HUES64 (cell line): ENCODE data around the gene SPCS1.
A peak's percentile ranks its signal among the peaks of the same experiment; 100 is the strongest.
"Not testable (repeated sequence)": the region's sequence is repeated elsewhere in the genome, so short reads cannot be mapped to it uniquely, and the experiment has no call there.

Source experiments
- H3K27ac ChIP-seq: 2 replicates; pipeline ENCODE4 v1.7.0; 2013; ENCODE audit warnings: low read depth, low read length, inconsistent platforms
- H3K27me3 ChIP-seq: 2 replicates; pipeline ENCODE4 v1.6.1; 2013; ENCODE audit warnings: mild to moderate bottlenecking, low read length; ENCODE audit not compliant: insufficient read depth
- H3K36me3 ChIP-seq: 2 replicates; pipeline ENCODE4 v1.6.1; 2013; ENCODE audit warnings: mild to moderate bottlenecking, low read length; ENCODE audit not compliant: insufficient read depth
- H3K4me1 ChIP-seq: 2 replicates; pipeline ENCODE4 v1.6.1; 2013; ENCODE audit warnings: mild to moderate bottlenecking, low read length, moderate library complexity; ENCODE audit not compliant: insufficient read depth
- H3K4me3 ChIP-seq: 2 replicates; pipeline ENCODE4 v1.5.1; 2013; ENCODE audit warnings: mild to moderate bottlenecking, low read length, moderate library complexity
- H3K9ac ChIP-seq: 2 replicates; pipeline ENCODE4 v1.6.1; 2013; ENCODE audit warnings: mild to moderate bottlenecking, low read depth, low read length
- H3K9me3 ChIP-seq: 2 replicates; pipeline ENCODE4 v1.6.1; 2013; ENCODE audit warnings: low read depth, low read length; ENCODE audit not compliant: insufficient read depth
- WGBS: fragments of 150-250, 120-280 bp; methylation state at CpG from one replicate; pipeline ENCODE4 v1.1.7; 2013; ENCODE audit warnings: missing lambda C conversion rate; 5-methylcytosine and 5-hydroxymethylcytosine counted together

SPCS1 gene

GRCh38 chr3:52714335-52715302 lies 8.7 kb downstream of the SPCS1 start:
- Histone ChIP-seq H3K27me3 (no peaks in the 10 kb centered on the region), H3K27ac (no peak overlapping the region; the same call in 1 of the 2 replicates), H3K4me1 (no peaks in the 10 kb centered on the region), H3K4me3 (peak overlapping the region; percentile 57), H3K36me3 (peaks cover 27% of the 10 kb centered on the region), H3K9ac (no peak overlapping the region), H3K9me3 (no peaks in the 10 kb centered on the region)
- 35% methylated on average over 39 of the region's 39 CpGs for WGBS

- Histone ChIP-seq H3K27ac (no peak overlapping the region), H3K4me3 (no peak overlapping the region), H3K36me3 (peaks cover 19% of the 10 kb centered on the region), H3K9ac (no peak overlapping the region), H3K4me1 (no peaks in the 10 kb centered on the region), H3K9me3 (no peaks in the 10 kb centered on the region), H3K27me3 (no peaks in the 10 kb centered on the region)
- WGBS, result 95% methylated on average over 11 of the region's 11 CpGs
These were observed 9.9 kb downstream of the SPCS1 start for GRCh38 chr3:52715714-52716305.

DNA sequence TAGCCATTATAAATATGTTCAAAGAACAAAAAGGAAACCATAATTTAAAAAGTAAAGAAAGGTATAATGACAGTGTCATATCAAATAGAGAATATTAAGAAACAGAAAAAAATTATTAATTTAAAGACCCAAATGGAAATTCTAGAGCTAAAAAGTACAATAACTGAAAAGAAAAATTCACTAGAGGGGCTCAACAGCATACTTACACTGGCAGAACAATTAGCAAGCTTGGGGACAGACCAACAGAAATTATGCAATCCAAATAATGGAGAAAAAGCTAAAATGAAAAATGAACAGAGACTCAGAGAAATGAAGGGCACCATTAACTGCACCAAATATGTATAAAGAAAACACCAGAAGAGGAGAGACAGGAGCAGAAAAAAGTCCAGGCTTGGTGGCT lies 13.7 kb downstream of the SPCS1 start:
- Histone ChIP-seq H3K27me3 (no peaks in the 10 kb centered on the region), H3K4me1 (no peaks in the 10 kb centered on the region), H3K9ac (no peak overlapping the region), H3K27ac (no peak overlapping the region), H3K36me3 (peaks cover 7% of the 10 kb centered on the region; the same call in 1 of the 2 replicates), H3K4me3 (no peak overlapping the region), H3K9me3 (no peaks in the 10 kb centered on the region)

GRCh38 chr3:52721002-52721729 lies 15.3 kb downstream of the SPCS1 start:
- no peaks in the 10 kb centered on the region for H3K9me3 ChIP-seq
- H3K9ac ChIP-seq, result no peak overlapping the region
- H3K36me3 ChIP-seq, result peaks cover 7% of the 10 kb centered on the region; the same call in 1 of the 2 replicates
- H3K27me3 ChIP-seq, result no peaks in the 10 kb centered on the region
- no peak overlapping the region for H3K27ac ChIP-seq
- 94% methylated on average over 6 of the region's 6 CpGs for WGBS
- H3K4me1 ChIP-seq, result no peaks in the 10 kb centered on the region
- H3K4me3 ChIP-seq, result no peak overlapping the region

- no peak overlapping the region for H3K27ac ChIP-seq
- H3K4me3 ChIP-seq, result no peak overlapping the region
- H3K27me3 ChIP-seq, result no peaks in the 10 kb centered on the region
- no peaks in the 10 kb centered on the region for H3K9me3 ChIP-seq
- no peaks in the 10 kb centered on the region for H3K4me1 ChIP-seq
- peaks cover 7% of the 10 kb centered on the region; the same call in 1 of the 2 replicates for H3K36me3 ChIP-seq
- WGBS, result 91% methylated on average over 1 of the region's 1 CpG
- no peak overlapping the region for H3K9ac ChIP-seq
These were observed 15.8 kb downstream of the SPCS1 start for GRCh38 chr3:52721730-52722008.

DNA sequence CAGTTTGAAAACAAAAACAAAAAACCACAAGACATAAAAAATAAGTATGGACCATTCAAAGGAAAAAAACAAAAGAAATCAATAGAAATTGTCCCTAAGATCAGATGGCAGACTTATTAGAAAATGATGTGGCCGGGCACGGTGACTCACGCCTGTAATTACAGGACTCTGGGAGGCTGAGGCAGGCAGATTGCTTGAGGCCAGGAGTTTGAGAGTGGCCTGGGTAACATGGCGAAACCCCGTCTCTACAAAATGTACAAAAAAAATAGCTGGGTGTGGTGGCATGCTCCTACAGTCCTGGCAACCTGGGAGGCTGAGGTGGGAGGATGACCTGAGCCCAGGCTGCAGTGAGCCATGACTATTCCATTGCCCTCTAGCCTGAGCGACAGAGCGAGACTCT lies 16.6 kb downstream of the SPCS1 start:
- Histone ChIP-seq H3K36me3 (peaks cover 7% of the 10 kb centered on the region; the same call in 1 of the 2 replicates), H3K27me3 (no peaks in the 10 kb centered on the region), H3K4me3 (no peak overlapping the region), H3K9me3 (no peaks in the 10 kb centered on the region), H3K27ac (no peak overlapping the region), H3K4me1 (no peaks in the 10 kb centered on the region), H3K9ac (no peak overlapping the region)
- WGBS, result 94% methylated on average over 7 of the region's 7 CpGs

GRCh38 chr3:52723935-52724334 lies 18.0 kb downstream of the SPCS1 start:
- Histone ChIP-seq H3K4me1 (no peaks in the 10 kb centered on the region), H3K27me3 (no peaks in the 10 kb centered on the region), H3K27ac (no peak overlapping the region), H3K9me3 (no peaks in the 10 kb centered on the region), H3K36me3 (peaks cover 7% of the 10 kb centered on the region; the same call in 1 of the 2 replicates), H3K4me3 (no peak overlapping the region), H3K9ac (no peak overlapping the region)
- 93% methylated on average over 5 of the region's 5 CpGs for WGBS

GRCh38 chr3:52724511-52724910 lies 18.6 kb downstream of the SPCS1 start:
- WGBS, result 100% methylated on average over 1 of the region's 1 CpG
- Histone ChIP-seq H3K27me3 (no peaks in the 10 kb centered on the region), H3K4me1 (no peaks in the 10 kb centered on the region), H3K36me3 (peaks cover 4% of the 10 kb centered on the region; the same call in 1 of the 2 replicates), H3K4me3 (no peak overlapping the region), H3K27ac (no peak overlapping the region), H3K9ac (no peak overlapping the region), H3K9me3 (no peaks in the 10 kb centered on the region)

DNA sequence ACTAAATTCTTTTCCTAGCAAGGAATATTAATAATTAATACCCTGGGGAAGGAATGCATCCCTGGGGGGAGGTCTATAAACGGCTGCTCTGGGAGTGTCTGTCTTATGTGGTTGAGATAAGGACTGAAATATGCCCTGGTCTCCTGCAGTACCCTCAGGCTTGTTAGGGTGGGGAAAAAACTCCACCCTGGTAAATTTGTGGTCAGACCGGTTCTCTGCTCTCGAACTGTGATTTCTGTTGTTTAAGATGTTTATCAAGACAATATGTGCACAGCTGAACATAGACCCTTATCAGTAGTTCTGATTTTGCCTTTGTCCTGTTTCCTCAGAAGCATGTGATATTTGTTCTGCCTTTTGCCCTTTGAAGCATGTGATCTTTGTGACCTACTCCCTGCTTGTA lies 22.8 kb downstream of the SPCS1 start:
- not testable (repeated sequence) for H3K9me3 ChIP-seq, H3K4me3 ChIP-seq, H3K9ac ChIP-seq, H3K27me3 ChIP-seq, H3K27ac ChIP-seq, H3K4me1 ChIP-seq
- H3K36me3 ChIP-seq, result peaks cover 40% of the 10 kb centered on the region
- WGBS, result 94% methylated on average over 3 of the region's 3 CpGs

DNA sequence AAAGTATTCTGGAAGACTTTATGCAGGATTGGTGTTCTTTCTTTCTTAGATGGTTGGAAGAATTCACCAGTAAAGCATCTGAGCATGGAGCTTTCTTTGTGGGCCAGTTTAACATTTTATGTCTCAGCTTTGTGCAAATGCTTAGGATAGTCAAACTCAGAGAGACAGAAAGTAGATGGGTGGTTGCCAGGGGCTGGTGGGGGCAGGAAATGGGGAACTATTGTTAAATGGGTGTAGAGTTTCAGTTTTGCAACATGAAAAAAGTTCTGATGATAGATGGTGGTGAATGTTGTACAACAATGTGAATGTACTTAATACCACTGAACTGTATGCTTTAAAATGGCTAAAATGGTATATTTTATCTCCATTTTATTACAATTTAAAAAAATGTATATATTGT lies 24.8 kb downstream of the SPCS1 start:
- Histone ChIP-seq H3K27ac (no peak overlapping the region), H3K9ac (no peak overlapping the region), H3K9me3 (no peaks in the 10 kb centered on the region), H3K4me1 (no peaks in the 10 kb centered on the region), H3K36me3 (peaks cover 55% of the 10 kb centered on the region), H3K27me3 (no peaks in the 10 kb centered on the region), H3K4me3 (no peak overlapping the region)

- WGBS, result 91% methylated on average over 14 of the region's 14 CpGs
- Histone ChIP-seq H3K9me3 (no peaks in the 10 kb centered on the region), H3K27ac (no peak overlapping the region), H3K36me3 (peaks cover 63% of the 10 kb centered on the region), H3K4me1 (no peaks in the 10 kb centered on the region), H3K9ac (no peak overlapping the region), H3K4me3 (no peak overlapping the region), H3K27me3 (no peaks in the 10 kb centered on the region)
These were observed 25.7 kb downstream of the SPCS1 start for GRCh38 chr3:52731590-52731989.
